Astrocyte (in vitro differentiated cells and primary cell): ENCODE data around the gene TRPM2.

ENCODE experiments used
- EZH2 ChIP-seq: IDR thresholded peaks from 2 replicates; pipeline ENCODE4 v1.6.1; 2012; ENCODE audit warnings: mild to moderate bottlenecking, low read length, inconsistent platforms; ENCODE audit not compliant: insufficient read depth
- TF ChIP-seq, protein P1 (sequence below): IDR thresholded peaks from 2 replicates; pipeline ENCODE4 v1.5.1; 2011; ENCODE audit warnings: low read depth, mild to moderate bottlenecking, inconsistent platforms, low read length, moderate library complexity; ENCODE audit not compliant: insufficient read depth

DNA sequence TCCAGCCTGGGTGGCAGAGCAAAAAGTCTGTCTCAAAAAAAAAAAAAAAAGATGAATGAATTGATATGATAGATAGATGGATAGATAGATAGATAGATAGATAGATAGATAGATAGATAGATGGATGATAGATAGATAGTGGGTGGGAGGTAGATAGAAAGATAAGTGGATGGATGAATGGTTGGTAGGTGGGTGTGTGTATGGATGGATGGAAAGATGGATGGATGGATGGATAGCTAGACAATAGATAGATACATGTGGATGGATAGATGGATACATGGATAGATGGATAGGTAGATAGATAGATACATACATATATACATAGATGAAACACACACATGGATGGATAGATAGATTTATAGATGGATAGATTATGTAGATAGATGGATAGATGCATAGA is 28.5 kb downstream of the TRPM2 start:
- TF ChIP-seq, protein P1, sequence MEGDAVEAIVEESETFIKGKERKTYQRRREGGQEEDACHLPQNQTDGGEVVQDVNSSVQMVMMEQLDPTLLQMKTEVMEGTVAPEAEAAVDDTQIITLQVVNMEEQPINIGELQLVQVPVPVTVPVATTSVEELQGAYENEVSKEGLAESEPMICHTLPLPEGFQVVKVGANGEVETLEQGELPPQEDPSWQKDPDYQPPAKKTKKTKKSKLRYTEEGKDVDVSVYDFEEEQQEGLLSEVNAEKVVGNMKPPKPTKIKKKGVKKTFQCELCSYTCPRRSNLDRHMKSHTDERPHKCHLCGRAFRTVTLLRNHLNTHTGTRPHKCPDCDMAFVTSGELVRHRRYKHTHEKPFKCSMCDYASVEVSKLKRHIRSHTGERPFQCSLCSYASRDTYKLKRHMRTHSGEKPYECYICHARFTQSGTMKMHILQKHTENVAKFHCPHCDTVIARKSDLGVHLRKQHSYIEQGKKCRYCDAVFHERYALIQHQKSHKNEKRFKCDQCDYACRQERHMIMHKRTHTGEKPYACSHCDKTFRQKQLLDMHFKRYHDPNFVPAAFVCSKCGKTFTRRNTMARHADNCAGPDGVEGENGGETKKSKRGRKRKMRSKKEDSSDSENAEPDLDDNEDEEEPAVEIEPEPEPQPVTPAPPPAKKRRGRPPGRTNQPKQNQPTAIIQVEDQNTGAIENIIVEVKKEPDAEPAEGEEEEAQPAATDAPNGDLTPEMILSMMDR: no peak
- no peak for TF ChIP-seq EZH2
